Endothelial cell (in vitro differentiated cells): Measurements from ENCODE around the gene IQSEC1. TPM values are rescaled to one million over a fixed set of nuclear protein-coding genes. Genes with fewer than 3 reads are reported as not detected.

Experiments used
- DNase-seq: peaks from one replicate; pipeline ENCODE4 v3.0.0; 2021; ENCODE audit warnings: low spot score
- H3K27ac Mint-ChIP-seq: one replicate; pipeline ENCODE4 v1.8.0; 2021; ENCODE audit warnings: mixed read lengths, inconsistent platforms; ENCODE audit not compliant: unreplicated experiment
- H3K27me3 Mint-ChIP-seq: one replicate; pipeline ENCODE4 v1.8.0; 2021; ENCODE audit warnings: mild to moderate bottlenecking, moderate library complexity, mixed read lengths, inconsistent platforms; ENCODE audit not compliant: unreplicated experiment
- H3K36me3 Mint-ChIP-seq: one replicate; pipeline ENCODE4 v1.8.0; 2021; ENCODE audit warnings: mild to moderate bottlenecking, low read depth, mixed read lengths, inconsistent platforms; ENCODE audit not compliant: unreplicated experiment
- H3K4me1 Mint-ChIP-seq: one replicate; pipeline ENCODE4 v1.8.0; 2021; ENCODE audit warnings: mild to moderate bottlenecking, mixed read lengths, inconsistent platforms; ENCODE audit not compliant: unreplicated experiment
- H3K4me3 Mint-ChIP-seq: one replicate; pipeline ENCODE4 v1.8.0; 2021; ENCODE audit warnings: mild to moderate bottlenecking, mixed read lengths, inconsistent platforms; ENCODE audit not compliant: unreplicated experiment
- H3K9me3 Mint-ChIP-seq: one replicate; pipeline ENCODE4 v1.8.0; 2021; ENCODE audit warnings: mixed read lengths, inconsistent platforms; ENCODE audit not compliant: unreplicated experiment
- CTCF ChIP-seq: fragments of 200-600 bp; sonication (generic); IDR thresholded peaks from one replicate; pipeline ENCODE4 v1.5.0; 2021; ENCODE audit warnings: antibody characterized with exemption; ENCODE audit not compliant: unreplicated experiment
- total RNA-seq: library from RNA; stranded (reverse); fragmentation: NEBNext Ultra II Directional; extraction: Animal tissue kit (Norgen Biotek cat#: 25700); gene quantifications from one replicate; pipeline ENCODE4 v1.2.1, GENCODE V29; 2021; ENCODE audit not compliant: unreplicated experiment

IQSEC1 gene
- total RNA-seq, 1 donor from 2014 or later = 75.3 TPM

GRCh38 chr3:13078163-13078905 lies 5.1 kb upstream of the IQSEC1 start:
- no peak for DNase-seq
- peaks cover 28% of the 10 kb centered on the region for H3K27me3 Mint-ChIP-seq
- TF ChIP-seq CTCF = no peak
- H3K36me3 Mint-ChIP-seq = peaks cover 17% of the 10 kb centered on the region
- H3K4me1 Mint-ChIP-seq = peaks cover 7% of the 10 kb centered on the region
- no peak overlapping the region for H3K27ac Mint-ChIP-seq
- H3K4me3 Mint-ChIP-seq = no peak overlapping the region
- H3K9me3 Mint-ChIP-seq = peaks cover 7% of the 10 kb centered on the region

- Mint-ChIP-seq H3K4me3 (no peak overlapping the region), H3K27ac (no peak overlapping the region), H3K36me3 (peaks cover 13% of the 10 kb centered on the region), H3K4me1 (peaks cover 7% of the 10 kb centered on the region), H3K9me3 (peaks cover 7% of the 10 kb centered on the region), H3K27me3 (peaks cover 26% of the 10 kb centered on the region)
- no peak for DNase-seq
- TF ChIP-seq CTCF = no peak
These were observed 4.4 kb upstream of the IQSEC1 start for GRCh38 chr3:13077431-13078162.

- H3K36me3 Mint-ChIP-seq = peaks cover 13% of the 10 kb centered on the region
- no peak for DNase-seq
- peaks cover 7% of the 10 kb centered on the region for H3K4me1 Mint-ChIP-seq
- no peak overlapping the region for H3K4me3 Mint-ChIP-seq
- TF ChIP-seq CTCF = no peak
- H3K9me3 Mint-ChIP-seq = peaks cover 7% of the 10 kb centered on the region
- H3K27ac Mint-ChIP-seq = no peak overlapping the region
- H3K27me3 Mint-ChIP-seq = peaks cover 24% of the 10 kb centered on the region
These were observed 2.9 kb upstream of the IQSEC1 start for GRCh38 chr3:13075986-13076654.

GRCh38 chr3:13075318-13075717 lies 2.1 kb upstream of the IQSEC1 start:
- no peak overlapping the region for H3K4me3 Mint-ChIP-seq
- H3K36me3 Mint-ChIP-seq = peaks cover 13% of the 10 kb centered on the region
- H3K4me1 Mint-ChIP-seq = peaks cover 12% of the 10 kb centered on the region
- no peak for DNase-seq
- H3K9me3 Mint-ChIP-seq = peaks cover 7% of the 10 kb centered on the region
- no peak overlapping the region for H3K27ac Mint-ChIP-seq
- peaks cover 24% of the 10 kb centered on the region for H3K27me3 Mint-ChIP-seq
- TF ChIP-seq CTCF = no peak

GRCh38 chr3:13074006-13074375 lies 762 bp upstream of the IQSEC1 start:
- peak overlapping the region; percentile 70 for H3K4me3 Mint-ChIP-seq
- H3K27me3 Mint-ChIP-seq = peaks cover 17% of the 10 kb centered on the region
- peaks cover 13% of the 10 kb centered on the region for H3K36me3 Mint-ChIP-seq
- H3K9me3 Mint-ChIP-seq = peaks cover 7% of the 10 kb centered on the region
- TF ChIP-seq CTCF = no peak
- DNase-seq = no peak
- peaks cover 25% of the 10 kb centered on the region for H3K4me1 Mint-ChIP-seq
- H3K27ac Mint-ChIP-seq = no peak overlapping the region
